ENCODE results near the gene BDKRB1. TPM values are rescaled to one million over a fixed set of nuclear protein-coding genes. Genes with fewer than 3 reads are reported as not detected.

Gene BDKRB1
- total RNA-seq (not detected), polyA plus RNA-seq (under 1 TPM in 1 of 3 donors, not detected in 2; 0.22 TPM)
- long read RNA-seq, donor 1, partial matches to known transcripts: 0 of 1 reads
- long read RNA-seq, donor 1, other reads (novel, unspliced or antisense): 0 of 1 reads
- long read RNA-seq, donor 2: 0 reads

GRCh38 chr14:96255501-96256366 lies at the start of gene BDKRB1:
TSS of gene BDKRB1 (plus strand) at chr14:96256210. CDS start at chr14:96263683, 7,473 bp downstream.
- H3K36me3 ChIP-seq: no peaks in the 10 kb centered on the region
- intact Hi-C loops (cut with DNase I; ENCODE audit: low total_unique reads): no loop called here
- H3K4me1 ChIP-seq: no peaks in the 10 kb centered on the region
- WGBS, 5 donors: 64 to 80% (median 74%) methylated on average over 12 of the region's 12 CpGs
- no peaks in the 10 kb centered on the region for H3K9me3 ChIP-seq
- no peak within 1 kb of the TSS for H3K4me3 ChIP-seq
- no peak for DNase-seq
- H3K27me3 ChIP-seq (replicated peaks in 1 of 7): peaks cover 0 to 53% (median 0%) of the 10 kb centered on the region in 7 donors
- H3K27ac ChIP-seq: no peak within 1 kb of the TSS
- no peak for TF ChIP-seq POLR2AphosphoS5 (IDR thresholded peaks at IDR 0.05)
- no peak for TF ChIP-seq POLR2A (IDR thresholded peaks at IDR 0.05)
- TF ChIP-seq, protein P1, sequence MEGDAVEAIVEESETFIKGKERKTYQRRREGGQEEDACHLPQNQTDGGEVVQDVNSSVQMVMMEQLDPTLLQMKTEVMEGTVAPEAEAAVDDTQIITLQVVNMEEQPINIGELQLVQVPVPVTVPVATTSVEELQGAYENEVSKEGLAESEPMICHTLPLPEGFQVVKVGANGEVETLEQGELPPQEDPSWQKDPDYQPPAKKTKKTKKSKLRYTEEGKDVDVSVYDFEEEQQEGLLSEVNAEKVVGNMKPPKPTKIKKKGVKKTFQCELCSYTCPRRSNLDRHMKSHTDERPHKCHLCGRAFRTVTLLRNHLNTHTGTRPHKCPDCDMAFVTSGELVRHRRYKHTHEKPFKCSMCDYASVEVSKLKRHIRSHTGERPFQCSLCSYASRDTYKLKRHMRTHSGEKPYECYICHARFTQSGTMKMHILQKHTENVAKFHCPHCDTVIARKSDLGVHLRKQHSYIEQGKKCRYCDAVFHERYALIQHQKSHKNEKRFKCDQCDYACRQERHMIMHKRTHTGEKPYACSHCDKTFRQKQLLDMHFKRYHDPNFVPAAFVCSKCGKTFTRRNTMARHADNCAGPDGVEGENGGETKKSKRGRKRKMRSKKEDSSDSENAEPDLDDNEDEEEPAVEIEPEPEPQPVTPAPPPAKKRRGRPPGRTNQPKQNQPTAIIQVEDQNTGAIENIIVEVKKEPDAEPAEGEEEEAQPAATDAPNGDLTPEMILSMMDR (IDR thresholded peaks at IDR 0.05 in 8 of 11, conservative IDR thresholded peaks at IDR 0.05 in 3 of 11): no peak

GRCh38 chr14:96206461-96206860 lies 49.5 kb upstream of the BDKRB1 start:
- TF ChIP-seq, protein P1 (IDR thresholded peaks at IDR 0.05 in 8 of 11, conservative IDR thresholded peaks at IDR 0.05 in 3 of 11): no peak
- TF ChIP-seq POLR2AphosphoS5 (IDR thresholded peaks at IDR 0.05) (no peak), POLR2A (IDR thresholded peaks at IDR 0.05) (no peak)
- H3K36me3 ChIP-seq: no peaks in the 10 kb centered on the region
- intact Hi-C loops (cut with DNase I; ENCODE audit: low total_unique reads): no loop called here
- 71 to 84% (median 74%) methylated on average over 4 to 8 of the region's 8 CpGs for WGBS, 5 donors
- H3K9me3 ChIP-seq: peaks cover 0 to 6% (median 2%) of the 10 kb centered on the region in 8 donors
- H3K4me1 ChIP-seq: peaks cover 0 to 15% (median 0%) of the 10 kb centered on the region in 6 donors
- peaks cover 0 to 67% (median 12%) of the 10 kb centered on the region in 7 donors for H3K27me3 ChIP-seq (replicated peaks in 1 of 7)
- H3K4me3 ChIP-seq: no peak overlapping the region
- no peak overlapping the region for H3K27ac ChIP-seq
- DNase-seq: no peak

GRCh38 chr14:96207686-96208085 lies 48.3 kb upstream of the BDKRB1 start:
- H3K27ac ChIP-seq: no peak overlapping the region
- H3K36me3 ChIP-seq: no peaks in the 10 kb centered on the region
- H3K9me3 ChIP-seq: peaks cover 0 to 18% (median 14%) of the 10 kb centered on the region in 8 donors
- WGBS, 5 donors: 85 to 93% (median 92%) methylated on average over 5 of the region's 5 CpGs
- intact Hi-C loops (cut with DNase I; ENCODE audit: low total_unique reads): no loop called here
- H3K4me1 ChIP-seq: peaks cover 0 to 15% (median 0%) of the 10 kb centered on the region in 6 donors
- no peak for DNase-seq
- H3K27me3 ChIP-seq (replicated peaks in 1 of 7): peaks cover 0 to 58% (median 12%) of the 10 kb centered on the region in 7 donors
- TF ChIP-seq POLR2A (IDR thresholded peaks at IDR 0.05): no peak
- TF ChIP-seq, protein P1 (IDR thresholded peaks at IDR 0.05 in 8 of 11, conservative IDR thresholded peaks at IDR 0.05 in 3 of 11): no peak
- TF ChIP-seq POLR2AphosphoS5 (IDR thresholded peaks at IDR 0.05): no peak
- H3K4me3 ChIP-seq: no peak overlapping the region

GRCh38 chr14:96208739-96209138 lies 47.3 kb upstream of the BDKRB1 start:
- Histone ChIP-seq H3K27me3 (replicated peaks in 1 of 7) (peaks cover 0 to 53% (median 12%) of the 10 kb centered on the region in 7 donors), H3K36me3 (no peaks in the 10 kb centered on the region), H3K4me1 (peaks cover 0 to 15% (median 0%) of the 10 kb centered on the region in 6 donors), H3K9me3 (peaks cover 0 to 21% (median 15%) of the 10 kb centered on the region in 8 donors), H3K4me3 (no peak overlapping the region), H3K27ac (no peak overlapping the region)
- intact Hi-C loops (cut with DNase I; ENCODE audit: low total_unique reads): no loop called here
- TF ChIP-seq POLR2AphosphoS5 (IDR thresholded peaks at IDR 0.05): no peak
- TF ChIP-seq, protein P1 (IDR thresholded peaks at IDR 0.05 in 8 of 11, conservative IDR thresholded peaks at IDR 0.05 in 3 of 11): no peak
- no peak for TF ChIP-seq POLR2A (IDR thresholded peaks at IDR 0.05)
- WGBS, 5 donors: 80 to 91% (median 81%) methylated on average over 10 to 12 of the region's 12 CpGs
- DNase-seq: no peak
